ENCODE data around the gene AARS2. TPM values are rescaled to one million over a fixed set of nuclear protein-coding genes. Genes with fewer than 3 reads are reported as not detected.

The AARS2 gene
- total RNA-seq, 2 experiments from 2014 or later, result 24.5 to 24.9 TPM

Other genes starting within 250 kb of the AARS2 start
- gene MRPL14, start 185.9 kb downstream of the AARS2 start, total RNA-seq, result 10 to 100 TPM; 53.1 to 54.5 TPM
- 10 to 100 TPM; 16.0 to 17.8 TPM for gene TMEM63B, start 185.8 kb downstream of the AARS2 start, total RNA-seq
- gene CAPN11, start 154.5 kb downstream of the AARS2 start, total RNA-seq, result not detected
- not detected for gene MYMX, start 96.4 kb downstream of the AARS2 start, total RNA-seq
- 100 to 1,000 TPM; 116 TPM for gene SLC29A1, start 89.8 kb downstream of the AARS2 start, total RNA-seq
- gene HSP90AB1, start 66.2 kb downstream of the AARS2 start, total RNA-seq, result 1,000 to 10,000 TPM; 2,366 to 2,390 TPM
- 10 to 100 TPM; 32.5 to 32.6 TPM for gene SLC35B2, start 55.8 kb downstream of the AARS2 start, total RNA-seq
- gene NFKBIE, start 47.8 kb downstream of the AARS2 start, total RNA-seq, result 10 to 100 TPM; 27.8 to 28.7 TPM
- gene TMEM151B, start 42.9 kb downstream of the AARS2 start, total RNA-seq, result not detected
- not detected for gene SPATS1, start 29.3 kb upstream of the AARS2 start, total RNA-seq
- 10 to 100 TPM; 28.2 to 28.5 TPM for gene CDC5L, start 74.4 kb upstream of the AARS2 start, total RNA-seq